ENCODE results near the gene COL6A6. TPM values are rescaled to one million over a fixed set of nuclear protein-coding genes. Genes with fewer than 3 reads are reported as not detected.

Gene COL6A6
- polyA plus RNA-seq (2013, experiment 1 of 2): 0.70 TPM
- polyA plus RNA-seq (2013, experiment 2 of 2): 0.81 TPM

GRCh38 chr3:130516645-130517512, at the start of gene COL6A6:
TSS of gene COL6A6 (plus strand) at chr3:130517177. CDS start at chr3:130560365, 43,188 bp downstream.
- 4 to 5% methylated on average over 31 to 38 of the region's 58 CpGs for WGBS, 2 experiments (ENCODE audit: insufficient coverage in 2 of 2)
- no peaks in the 10 kb centered on the region for H3K9me3 ChIP-seq (ENCODE audit: control insufficient read depth, low read length)
- H3K36me3 ChIP-seq (ENCODE audit: control insufficient read depth, insufficient read depth, low read length): no peaks in the 10 kb centered on the region
- H3K4me3 ChIP-seq (ENCODE audit: extremely low read depth, insufficient read depth, low read length, poor library complexity, severe bottlenecking): peak within 1 kb of the TSS; percentile 41
- H3K4me1 ChIP-seq (ENCODE audit: control insufficient read depth, insufficient read depth, low read length, poor library complexity, severe bottlenecking): no peaks in the 10 kb centered on the region
- no peak within 1 kb of the TSS for H3K27ac ChIP-seq (ENCODE audit: low read depth, low read length, severe bottlenecking)

GRCh38 chr3:130468311-130468710, 48.7 kb upstream of the COL6A6 start:
- Histone ChIP-seq H3K27ac (ENCODE audit: low read depth, low read length, severe bottlenecking) (no peak overlapping the region), H3K36me3 (ENCODE audit: control insufficient read depth, insufficient read depth, low read length) (no peaks in the 10 kb centered on the region), H3K4me1 (ENCODE audit: control insufficient read depth, insufficient read depth, low read length, poor library complexity, severe bottlenecking) (peaks cover 6% of the 10 kb centered on the region), H3K4me3 (ENCODE audit: extremely low read depth, insufficient read depth, low read length, poor library complexity, severe bottlenecking) (no peak overlapping the region), H3K9me3 (ENCODE audit: control insufficient read depth, low read length) (no peaks in the 10 kb centered on the region)
- WGBS, 2 experiments (ENCODE audit: insufficient coverage in 2 of 2): 100% methylated on average over 1 of the region's 1 CpG

GRCh38 chr3:130470126-130470525, 46.9 kb upstream of the COL6A6 start:
- Histone ChIP-seq H3K9me3 (ENCODE audit: control insufficient read depth, low read length) (no peaks in the 10 kb centered on the region), H3K36me3 (ENCODE audit: control insufficient read depth, insufficient read depth, low read length) (no peaks in the 10 kb centered on the region), H3K4me1 (ENCODE audit: control insufficient read depth, insufficient read depth, low read length, poor library complexity, severe bottlenecking) (peaks cover 6% of the 10 kb centered on the region), H3K4me3 (ENCODE audit: extremely low read depth, insufficient read depth, low read length, poor library complexity, severe bottlenecking) (no peak overlapping the region), H3K27ac (ENCODE audit: low read depth, low read length, severe bottlenecking) (no peak overlapping the region)
- 69% methylated on average over 2 of the region's 3 CpGs; no CpG with 5 or more reads in 1 of the 2 experiments for WGBS, 2 experiments (ENCODE audit: insufficient coverage in 2 of 2)

GRCh38 chr3:130473416-130473815, 43.6 kb upstream of the COL6A6 start:
- Histone ChIP-seq H3K4me3 (ENCODE audit: extremely low read depth, insufficient read depth, low read length, poor library complexity, severe bottlenecking) (no peak overlapping the region), H3K9me3 (ENCODE audit: control insufficient read depth, low read length) (no peaks in the 10 kb centered on the region), H3K27ac (ENCODE audit: low read depth, low read length, severe bottlenecking) (no peak overlapping the region), H3K36me3 (ENCODE audit: control insufficient read depth, insufficient read depth, low read length) (no peaks in the 10 kb centered on the region), H3K4me1 (ENCODE audit: control insufficient read depth, insufficient read depth, low read length, poor library complexity, severe bottlenecking) (no peaks in the 10 kb centered on the region)
- WGBS, 2 experiments (ENCODE audit: insufficient coverage in 2 of 2): 73 to 88% methylated on average over 1 of the region's 2 CpGs

- Histone ChIP-seq H3K27ac (ENCODE audit: low read depth, low read length, severe bottlenecking) (no peak overlapping the region), H3K9me3 (ENCODE audit: control insufficient read depth, low read length) (no peaks in the 10 kb centered on the region), H3K4me1 (ENCODE audit: control insufficient read depth, insufficient read depth, low read length, poor library complexity, severe bottlenecking) (no peaks in the 10 kb centered on the region), H3K36me3 (ENCODE audit: control insufficient read depth, insufficient read depth, low read length) (no peaks in the 10 kb centered on the region), H3K4me3 (ENCODE audit: extremely low read depth, insufficient read depth, low read length, poor library complexity, severe bottlenecking) (no peak overlapping the region)
- 0 to 17% methylated on average over 1 of the region's 4 CpGs for WGBS, 2 experiments (ENCODE audit: insufficient coverage in 2 of 2)
Observed at GRCh38 chr3:130480736-130481135, 36.2 kb upstream of the COL6A6 start.

- Histone ChIP-seq H3K36me3 (ENCODE audit: control insufficient read depth, insufficient read depth, low read length) (no peaks in the 10 kb centered on the region), H3K4me1 (ENCODE audit: control insufficient read depth, insufficient read depth, low read length, poor library complexity, severe bottlenecking) (no peaks in the 10 kb centered on the region), H3K4me3 (ENCODE audit: extremely low read depth, insufficient read depth, low read length, poor library complexity, severe bottlenecking) (no peak overlapping the region), H3K27ac (ENCODE audit: low read depth, low read length, severe bottlenecking) (no peak overlapping the region), H3K9me3 (ENCODE audit: control insufficient read depth, low read length) (no peaks in the 10 kb centered on the region)
- WGBS, 2 experiments (ENCODE audit: insufficient coverage in 2 of 2): 100% methylated on average over 1 of the region's 1 CpG; no CpG with 5 or more reads in 1 of the 2 experiments
Observed at GRCh38 chr3:130488288-130488687, 28.7 kb upstream of the COL6A6 start.

- Histone ChIP-seq H3K9me3 (ENCODE audit: control insufficient read depth, low read length) (no peaks in the 10 kb centered on the region), H3K27ac (ENCODE audit: low read depth, low read length, severe bottlenecking) (no peak overlapping the region), H3K36me3 (ENCODE audit: control insufficient read depth, insufficient read depth, low read length) (no peaks in the 10 kb centered on the region), H3K4me3 (ENCODE audit: extremely low read depth, insufficient read depth, low read length, poor library complexity, severe bottlenecking) (no peak overlapping the region), H3K4me1 (ENCODE audit: control insufficient read depth, insufficient read depth, low read length, poor library complexity, severe bottlenecking) (no peaks in the 10 kb centered on the region)
- WGBS, 2 experiments (ENCODE audit: insufficient coverage in 2 of 2): 100% methylated on average over 1 of the region's 2 CpGs; no CpG with 5 or more reads in 1 of the 2 experiments
Observed at GRCh38 chr3:130488769-130489450, 28.1 kb upstream of the COL6A6 start.

- Histone ChIP-seq H3K4me1 (ENCODE audit: control insufficient read depth, insufficient read depth, low read length, poor library complexity, severe bottlenecking) (no peaks in the 10 kb centered on the region), H3K4me3 (ENCODE audit: extremely low read depth, insufficient read depth, low read length, poor library complexity, severe bottlenecking) (no peak overlapping the region), H3K9me3 (ENCODE audit: control insufficient read depth, low read length) (no peaks in the 10 kb centered on the region), H3K36me3 (ENCODE audit: control insufficient read depth, insufficient read depth, low read length) (no peaks in the 10 kb centered on the region), H3K27ac (ENCODE audit: low read depth, low read length, severe bottlenecking) (no peak overlapping the region)
- WGBS, 2 experiments (ENCODE audit: insufficient coverage in 2 of 2): no CpG with 5 or more reads among the region's 1 CpG
Observed at GRCh38 chr3:130490241-130490640, 26.7 kb upstream of the COL6A6 start.

GRCh38 chr3:130491431-130491830, 25.5 kb upstream of the COL6A6 start:
- Histone ChIP-seq H3K4me3 (ENCODE audit: extremely low read depth, insufficient read depth, low read length, poor library complexity, severe bottlenecking) (no peak overlapping the region), H3K4me1 (ENCODE audit: control insufficient read depth, insufficient read depth, low read length, poor library complexity, severe bottlenecking) (no peaks in the 10 kb centered on the region), H3K27ac (ENCODE audit: low read depth, low read length, severe bottlenecking) (no peak overlapping the region), H3K9me3 (ENCODE audit: control insufficient read depth, low read length) (no peaks in the 10 kb centered on the region), H3K36me3 (ENCODE audit: control insufficient read depth, insufficient read depth, low read length) (no peaks in the 10 kb centered on the region)
- WGBS, 2 experiments (ENCODE audit: insufficient coverage in 2 of 2): 90 to 96% methylated on average over 6 of the region's 6 CpGs

GRCh38 chr3:130504701-130505100, 12.3 kb upstream of the COL6A6 start:
- Histone ChIP-seq H3K27ac (ENCODE audit: low read depth, low read length, severe bottlenecking) (no peak overlapping the region), H3K9me3 (ENCODE audit: control insufficient read depth, low read length) (no peaks in the 10 kb centered on the region), H3K36me3 (ENCODE audit: control insufficient read depth, insufficient read depth, low read length) (no peaks in the 10 kb centered on the region), H3K4me1 (ENCODE audit: control insufficient read depth, insufficient read depth, low read length, poor library complexity, severe bottlenecking) (no peaks in the 10 kb centered on the region), H3K4me3 (ENCODE audit: extremely low read depth, insufficient read depth, low read length, poor library complexity, severe bottlenecking) (no peak overlapping the region)
- WGBS, 2 experiments (ENCODE audit: insufficient coverage in 2 of 2): 100% methylated on average over 1 of the region's 2 CpGs; no CpG with 5 or more reads in 1 of the 2 experiments
